Measurements from ENCODE around the gene DENND4B. TPM values are rescaled to one million over a fixed set of nuclear protein-coding genes. Genes with fewer than 3 reads are reported as not detected.
A peak's percentile ranks its signal among the peaks of the same experiment; 100 is the strongest.

The DENND4B gene
- total and polyA plus RNA-seq, 9 of the 15 experiments (the other 6 are each of a cell fraction or from before 2014, with no cell fraction given), result 9.5 to 80.5 (median 23.1) TPM

- TF ChIP-seq ZNF696 (CRISPR knock-in tag; conservative IDR thresholded peaks at IDR 0.05), result no peak
- peak; percentile 91 for TF ChIP-seq BHLHE40 (IDR thresholded peaks at IDR 0.05; ENCODE audit: low read length)
- TF ChIP-seq ZNF436 (CRISPR knock-in tag; IDR thresholded peaks at IDR 0.05), result no peak
- TF ChIP-seq ZNF75A (CRISPR knock-in tag; IDR thresholded peaks at IDR 0.05), result no peak
- TF ChIP-seq TFAM (CRISPR knock-in tag; conservative IDR thresholded peaks at IDR 0.05), result no peak
- TF ChIP-seq FOSL1 (tag; conservative IDR thresholded peaks at IDR 0.05), result peak; percentile 40; the same call in 1 of the 2 replicates
- TF ChIP-seq STAT5A (IDR thresholded peaks at IDR 0.05; ENCODE audit: borderline replicate concordance, low read length), result no peak
- TF ChIP-seq NCOA1 (IDR thresholded peaks at IDR 0.05; ENCODE audit: low read depth), result no peak
- TF ChIP-seq ZNF324 (CRISPR knock-in tag; IDR thresholded peaks at IDR 0.05), result no peak
- no peak for TF ChIP-seq ZNF79 (CRISPR knock-in tag; IDR thresholded peaks at IDR 0.05; ENCODE audit: low read depth)
- TF ChIP-seq BCL6 (CRISPR knock-in tag; IDR thresholded peaks at IDR 0.05), result no peak
- TF ChIP-seq ZNF695 (CRISPR knock-in tag; IDR thresholded peaks at IDR 0.05), result no peak
- TF ChIP-seq CCNT2 (IDR thresholded peaks at IDR 0.05; ENCODE audit: borderline replicate concordance, extremely low read depth, insufficient read length, low read depth, low read length), result peak; percentile 82
- TF ChIP-seq FOXP1 (CRISPR knock-in tag; IDR thresholded peaks at IDR 0.05), result no peak
- TF ChIP-seq, protein P1, sequence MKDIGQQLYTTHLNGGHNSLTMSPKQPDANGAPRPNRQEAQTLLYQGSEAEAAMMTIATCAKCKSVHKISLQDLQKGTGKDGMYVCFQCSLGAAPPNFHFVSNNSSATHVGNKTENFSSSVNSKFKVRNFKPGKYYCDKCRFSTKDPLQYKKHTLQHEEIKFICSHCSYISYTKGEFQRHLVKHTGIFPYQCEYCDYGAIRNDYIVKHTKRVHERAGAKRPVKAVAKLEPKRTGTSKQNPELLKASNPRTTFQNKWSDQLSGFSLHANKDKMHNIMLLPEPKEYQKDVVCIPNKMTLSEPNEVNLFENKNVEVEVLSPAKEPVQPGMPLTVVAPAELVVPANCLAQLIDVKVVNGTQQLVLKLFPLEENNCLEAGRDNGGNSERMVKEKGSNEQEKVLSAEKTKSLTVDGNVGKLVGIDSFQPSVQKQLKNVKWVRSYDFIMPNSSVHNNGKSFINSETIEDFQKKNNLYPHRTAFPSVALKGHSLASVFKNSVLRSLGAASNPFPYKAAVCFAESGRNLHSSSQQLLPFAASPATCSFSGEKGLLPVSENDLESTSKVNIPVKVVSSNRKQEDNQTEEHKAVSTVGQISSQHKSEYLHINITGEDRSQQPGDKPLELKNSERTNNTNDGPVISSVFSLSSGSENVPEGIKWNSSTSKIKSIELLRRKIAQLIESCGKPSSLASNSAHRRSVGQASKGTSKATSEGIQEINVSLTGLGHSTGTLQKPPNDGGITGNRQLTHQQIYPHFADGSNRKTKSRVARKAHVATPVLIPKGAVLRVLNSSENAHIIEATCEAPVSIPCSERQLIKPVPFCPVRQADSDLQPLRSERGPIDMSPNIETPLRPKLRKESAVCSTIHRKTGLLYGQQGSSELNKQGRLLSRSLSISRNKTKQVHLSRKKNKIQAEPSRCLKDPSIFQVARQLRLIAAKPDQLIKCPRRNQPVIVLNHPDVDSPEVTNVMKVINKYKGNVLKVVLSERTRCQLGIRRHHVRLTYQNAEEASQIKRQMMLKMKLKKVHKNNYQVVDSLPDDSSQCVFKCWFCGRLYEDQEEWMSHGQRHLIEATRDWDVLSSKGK (CRISPR knock-in tag; IDR thresholded peaks at IDR 0.05), result no peak
- no peak for TF ChIP-seq ZNF124 (CRISPR knock-in tag; IDR thresholded peaks at IDR 0.05)
- no peak for TF ChIP-seq DEAF1 (CRISPR knock-in tag; IDR thresholded peaks at IDR 0.05)
- peak; percentile 76 for TF ChIP-seq HNRNPLL (IDR thresholded peaks at IDR 0.05; ENCODE audit: low read depth, low read length, poor library complexity, severe bottlenecking)
- peak; percentile 61; the same call in 1 of the 2 replicates for TF ChIP-seq KAT7 (CRISPR knock-in tag; IDR thresholded peaks at IDR 0.05; ENCODE audit: borderline replicate concordance)
- TF ChIP-seq ZEB2 (IDR thresholded peaks at IDR 0.05), result peak; percentile 10; the same call in 1 of the 2 replicates
- no peak for TF ChIP-seq STAT5B (CRISPR knock-in tag; IDR thresholded peaks at IDR 0.05)
- no peak for TF ChIP-seq CBX5 (IDR thresholded peaks at IDR 0.05; ENCODE audit: borderline replicate concordance, low read depth)
- TF ChIP-seq PATZ1 (CRISPR knock-in tag; IDR thresholded peaks at IDR 0.05; ENCODE audit: borderline replicate concordance), result no peak
Observed at GRCh38 chr1:153967107-153967999, 20.8 kb upstream of the DENND4B start, which contains the start of gene CREB3L4 (continued).

Data from K562 (cell line).